ENCODE results near the gene IQGAP3. TPM values are rescaled to one million over a fixed set of nuclear protein-coding genes. Genes with fewer than 3 reads are reported as not detected.
A peak's percentile ranks its signal among the peaks of the same experiment; 100 is the strongest.

The IQGAP3 gene
- total and polyA plus RNA-seq, 2 of the 4 experiments (the other 2 are of a cell fraction) = 12.5 to 13.6 TPM

- H2BK15ac ChIP-seq (ENCODE audit: low read depth, low read length) = no peak overlapping the region
- no peak overlapping the region for H3K23ac ChIP-seq (ENCODE audit: low read depth, low read length)
- no peak overlapping the region for H2AK9ac ChIP-seq (replicated peaks; ENCODE audit: low read depth, low read length, poor library complexity)
- no peak overlapping the region for H4K5ac ChIP-seq (ENCODE audit: low read depth, low read length)
- H3K27me3 ChIP-seq (ENCODE audit: control insufficient read depth, insufficient read depth, low read length) = peaks cover 21% of the 10 kb centered on the region
- no peaks in the 10 kb centered on the region for H4K20me1 ChIP-seq (ENCODE audit: insufficient read depth, low read length)
- H3K4me3 ChIP-seq (ENCODE audit: insufficient read depth, low read depth, low read length) = no peak overlapping the region
- H3K36me3 ChIP-seq (ENCODE audit: control insufficient read depth, insufficient read depth, low read length) = no peaks in the 10 kb centered on the region
- ATAC-seq (ENCODE audit: low read depth) = no peak
- no peaks in the 10 kb centered on the region for H3K9me1 ChIP-seq (ENCODE audit: insufficient read depth, low read length)
- H2BK5ac ChIP-seq (ENCODE audit: low read depth, low read length, poor library complexity, severe bottlenecking) = no peak overlapping the region
- no peaks in the 10 kb centered on the region for H3K4me1 ChIP-seq (ENCODE audit: control insufficient read depth, insufficient read depth, low read length)
- no peak overlapping the region for H3K9ac ChIP-seq (ENCODE audit: low read depth, low read length)
- no peak overlapping the region for H3K18ac ChIP-seq (ENCODE audit: low read depth, low read length)
- H4K91ac ChIP-seq (ENCODE audit: insufficient read depth, low read depth, low read length) = no peak overlapping the region
- no peak overlapping the region for H2BK20ac ChIP-seq (ENCODE audit: low read depth, low read length)
- TF ChIP-seq CHD1 (IDR thresholded peaks at IDR 0.05; ENCODE audit: low read depth, low read length) (no peak), NFE2L2 (IDR thresholded peaks at IDR 0.05; ENCODE audit: low read depth, low read length) (no peak), CEBPB (IDR thresholded peaks at IDR 0.05; ENCODE audit: low read depth, low read length) (no peak), MXI1 (IDR thresholded peaks at IDR 0.05; ENCODE audit: borderline replicate concordance, low read depth, low read length) (no peak), CTCF (conservative IDR thresholded peaks at IDR 0.05; ENCODE audit: low read depth, low read length) (no peak), RFX5 (IDR thresholded peaks at IDR 0.05; ENCODE audit: low read depth, low read length) (no peak), USF2 (IDR thresholded peaks at IDR 0.05; ENCODE audit: low read depth, low read length) (no peak), SMC3 (IDR thresholded peaks at IDR 0.05; ENCODE audit: low read depth, low read length) (no peak), FOS (IDR thresholded peaks at IDR 0.05; ENCODE audit: low read depth, low read length) (no peak), MAFK (IDR thresholded peaks at IDR 0.05; ENCODE audit: low read depth, low read length) (no peak), RCOR1 (IDR thresholded peaks at IDR 0.05; ENCODE audit: insufficient replicate concordance, low read length) (no peak), POLR2A (IDR thresholded peaks at IDR 0.05; ENCODE audit: low read depth, low read length) (no peak), MAZ (IDR thresholded peaks at IDR 0.05; ENCODE audit: borderline replicate concordance, low read depth, low read length) (no peak), BHLHE40 (IDR thresholded peaks at IDR 0.05; ENCODE audit: low read depth, low read length) (no peak), RAD21 (IDR thresholded peaks at IDR 0.05; ENCODE audit: low read length) (no peak)
- TF ChIP-seq, protein P1, sequence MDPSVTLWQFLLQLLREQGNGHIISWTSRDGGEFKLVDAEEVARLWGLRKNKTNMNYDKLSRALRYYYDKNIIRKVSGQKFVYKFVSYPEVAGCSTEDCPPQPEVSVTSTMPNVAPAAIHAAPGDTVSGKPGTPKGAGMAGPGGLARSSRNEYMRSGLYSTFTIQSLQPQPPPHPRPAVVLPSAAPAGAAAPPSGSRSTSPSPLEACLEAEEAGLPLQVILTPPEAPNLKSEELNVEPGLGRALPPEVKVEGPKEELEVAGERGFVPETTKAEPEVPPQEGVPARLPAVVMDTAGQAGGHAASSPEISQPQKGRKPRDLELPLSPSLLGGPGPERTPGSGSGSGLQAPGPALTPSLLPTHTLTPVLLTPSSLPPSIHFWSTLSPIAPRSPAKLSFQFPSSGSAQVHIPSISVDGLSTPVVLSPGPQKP (IDR thresholded peaks at IDR 0.05; ENCODE audit: borderline replicate concordance, low read depth, low read length) = no peak
- H3K4ac ChIP-seq (ENCODE audit: low read depth, low read length) = no peak overlapping the region
- H2AFZ ChIP-seq (replicated peaks; ENCODE audit: low read length, poor library complexity) = peak overlapping the region; percentile 11
- intact Hi-C loops (cut with micrococcal nuclease) = no loop called here
- in situ Hi-C loops (cut with MboI; ENCODE audit: low sequenced_read_pairs) = no loop called here
- H2AK5ac ChIP-seq (ENCODE audit: low read depth, low read length) = no peak overlapping the region
- H2BK120ac ChIP-seq (ENCODE audit: low read depth, low read length) = no peak overlapping the region
- H3K4me2 ChIP-seq (ENCODE audit: low read depth, low read length) = no peak overlapping the region
- no peak overlapping the region for H3K14ac ChIP-seq (replicated peaks; ENCODE audit: low read depth, low read length)
- dilution Hi-C loops (cut with HindIII; ENCODE audit: low sequenced_read_pairs, unreplicated experiment) = no loop called here
- H3K27ac ChIP-seq (ENCODE audit: insufficient read depth, low read length) = no peak overlapping the region
- no peaks in the 10 kb centered on the region for H3K9me3 ChIP-seq (ENCODE audit: control insufficient read depth, insufficient read depth, low read length)
- CTCF ChIA-PET = no interaction called here
- H3K56ac ChIP-seq (ENCODE audit: extremely low read depth, insufficient read depth, low read length) = no peak overlapping the region
- DNase-seq = no peak
- POLR2A ChIA-PET (ENCODE audit: unreplicated experiment) = no interaction called here
- H4K8ac ChIP-seq (ENCODE audit: low read depth in 2 of 2, low read length in 2 of 2) = no peak overlapping the region
- no peaks in the 10 kb centered on the region for H3K79me1 ChIP-seq (ENCODE audit: low read depth in 1 of 2, low read length in 2 of 2)
- BruUV-seq (replicated peaks) = no TSS peak
- WGBS, 2 experiments (ENCODE audit: extremely low coverage in 2 of 2, insufficient read length in 1 of 2) = 78% methylated on average over 4 of the region's 9 CpGs; no CpG with 5 or more reads in 1 of the 2 experiments
Observed at GRCh38 chr1:156582388-156583017, 10.1 kb upstream of the IQGAP3 start.
